Measurements from ENCODE around the gene RAC3. TPM values are rescaled to one million over a fixed set of nuclear protein-coding genes. Genes with fewer than 3 reads are reported as not detected.

Gene RAC3
- total RNA-seq, 4 donors from 2014 or later: 4.9 to 10.4 (median 7.0) TPM

GRCh38 chr17:82030470-82031302 is 792 bp upstream of the RAC3 start:
- WGBS, 2 donors: 3% methylated on average over 23 of the region's 94 CpGs; no CpG with 5 or more reads in 1 of the 2 donors
- Histone ChIP-seq H3K4me3 (peak overlapping the region; percentile 47 to 71 (median 60)), H3K27ac (peak overlapping the region; percentile 70 to 88 (median 79)), H3K4me1 (peaks cover 16 to 51% (median 21%) of the 10 kb centered on the region in 3 donors), H3K9me3 (no peaks in the 10 kb centered on the region), H3K27me3 (peaks cover 0 to 7% (median 0%) of the 10 kb centered on the region in 4 donors), H3K36me3 (peaks cover 0 to 27% (median 0%) of the 10 kb centered on the region in 3 donors)
- DNase-seq: no peak
- TF ChIP-seq POLR2A (IDR thresholded peaks at IDR 0.05) (no peak), CTCF (IDR thresholded peaks at IDR 0.05) (peak; percentile 94 to 99 (median 95))
- intact Hi-C loops (cut with DNase I): loop anchor here (2.0 kb wide), 1 partner anchor 122 kb away; no protein-coding TSS in a partner anchor

- no peak for DNase-seq
- TF ChIP-seq POLR2A (IDR thresholded peaks at IDR 0.05) (no peak), CTCF (IDR thresholded peaks at IDR 0.05) (no peak)
- intact Hi-C loops (cut with DNase I): loop anchor here (2.0 kb wide), 1 partner anchor 121 kb away; no protein-coding TSS in a partner anchor
- peak overlapping the region in 2 of 4 donors; percentile 68 to 80 for H3K27ac ChIP-seq
- H3K4me1 ChIP-seq: peaks cover 27 to 65% (median 33%) of the 10 kb centered on the region in 3 donors
- no peaks in the 10 kb centered on the region for H3K9me3 ChIP-seq
- H3K4me3 ChIP-seq: peak overlapping the region; percentile 17 to 71 (median 60)
- H3K27me3 ChIP-seq: peaks cover 0 to 7% (median 0%) of the 10 kb centered on the region in 4 donors
- 0% methylated on average over 7 of the region's 59 CpGs; no CpG with 5 or more reads in 1 of the 2 donors for WGBS, 2 donors
- peaks cover 0 to 30% (median 0%) of the 10 kb centered on the region in 3 donors for H3K36me3 ChIP-seq
Observed at GRCh38 chr17:82031885-82032627, 578 bp downstream of the RAC3 start.

- Histone ChIP-seq H3K27me3 (peaks cover 0 to 7% (median 0%) of the 10 kb centered on the region in 4 donors), H3K27ac (no peak overlapping the region), H3K4me1 (peaks cover 31 to 75% (median 38%) of the 10 kb centered on the region in 3 donors), H3K36me3 (peaks cover 0 to 20% (median 0%) of the 10 kb centered on the region in 3 donors), H3K4me3 (no peak overlapping the region), H3K9me3 (no peaks in the 10 kb centered on the region)
- TF ChIP-seq CTCF (IDR thresholded peaks at IDR 0.05): no peak
- WGBS, 2 donors: no CpG with 5 or more reads among the region's 38 CpGs
- DNase-seq: no peak
- intact Hi-C loops (cut with DNase I): no loop called here
Observed at GRCh38 chr17:82033359-82034085, 2.0 kb downstream of the RAC3 start.

- intact Hi-C loops (cut with DNase I): no loop called here
- Histone ChIP-seq H3K27me3 (peaks cover 0 to 7% (median 0%) of the 10 kb centered on the region in 4 donors), H3K36me3 (peaks cover 0 to 20% (median 0%) of the 10 kb centered on the region in 3 donors), H3K4me1 (peaks cover 31 to 74% (median 38%) of the 10 kb centered on the region in 3 donors), H3K9me3 (no peaks in the 10 kb centered on the region), H3K27ac (no peak overlapping the region), H3K4me3 (no peak overlapping the region)
- TF ChIP-seq POLR2A (IDR thresholded peaks at IDR 0.05) (no peak), CTCF (IDR thresholded peaks at IDR 0.05) (no peak)
- WGBS, 2 donors: 77 to 88% methylated on average over 15 of the region's 23 CpGs
- DNase-seq: no peak
Observed at GRCh38 chr17:82034371-82035011, 3.0 kb downstream of the RAC3 start.

All from esophagus squamous epithelium (tissue), 5 donors.